Astrocyte (in vitro differentiated cells and primary cell): Measurements from ENCODE around the gene ARPC4.

Experiments
- EZH2 ChIP-seq: IDR thresholded peaks from 2 replicates; pipeline ENCODE4 v1.6.1; 2012; ENCODE audit warnings: mild to moderate bottlenecking, low read length, inconsistent platforms; ENCODE audit not compliant: insufficient read depth
- TF ChIP-seq, protein P1 (sequence below): IDR thresholded peaks from 2 replicates; pipeline ENCODE4 v1.5.1; 2011; ENCODE audit warnings: low read depth, mild to moderate bottlenecking, inconsistent platforms, low read length, moderate library complexity; ENCODE audit not compliant: insufficient read depth

DNA sequence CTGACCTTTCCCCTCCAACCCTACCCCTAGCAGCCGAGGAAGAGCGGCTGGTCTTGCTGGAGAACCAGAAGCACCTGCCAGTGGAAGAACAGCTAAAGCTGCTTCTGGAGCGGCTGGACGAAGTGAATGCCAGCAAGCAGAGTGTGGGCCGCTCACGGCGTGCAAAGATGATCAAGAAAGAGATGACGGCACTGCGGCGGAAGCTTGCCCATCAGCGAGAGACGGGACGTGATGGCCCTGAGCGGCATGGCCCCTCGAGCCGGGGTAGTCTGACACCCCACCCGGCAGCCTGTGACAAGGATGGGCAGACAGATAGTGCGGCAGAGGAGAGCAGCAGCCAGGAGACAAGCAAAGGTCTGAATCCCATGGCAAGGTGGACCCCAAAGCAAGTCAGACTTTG, 49.3 kb upstream of the ARPC4 start:
- TF ChIP-seq, protein P1, sequence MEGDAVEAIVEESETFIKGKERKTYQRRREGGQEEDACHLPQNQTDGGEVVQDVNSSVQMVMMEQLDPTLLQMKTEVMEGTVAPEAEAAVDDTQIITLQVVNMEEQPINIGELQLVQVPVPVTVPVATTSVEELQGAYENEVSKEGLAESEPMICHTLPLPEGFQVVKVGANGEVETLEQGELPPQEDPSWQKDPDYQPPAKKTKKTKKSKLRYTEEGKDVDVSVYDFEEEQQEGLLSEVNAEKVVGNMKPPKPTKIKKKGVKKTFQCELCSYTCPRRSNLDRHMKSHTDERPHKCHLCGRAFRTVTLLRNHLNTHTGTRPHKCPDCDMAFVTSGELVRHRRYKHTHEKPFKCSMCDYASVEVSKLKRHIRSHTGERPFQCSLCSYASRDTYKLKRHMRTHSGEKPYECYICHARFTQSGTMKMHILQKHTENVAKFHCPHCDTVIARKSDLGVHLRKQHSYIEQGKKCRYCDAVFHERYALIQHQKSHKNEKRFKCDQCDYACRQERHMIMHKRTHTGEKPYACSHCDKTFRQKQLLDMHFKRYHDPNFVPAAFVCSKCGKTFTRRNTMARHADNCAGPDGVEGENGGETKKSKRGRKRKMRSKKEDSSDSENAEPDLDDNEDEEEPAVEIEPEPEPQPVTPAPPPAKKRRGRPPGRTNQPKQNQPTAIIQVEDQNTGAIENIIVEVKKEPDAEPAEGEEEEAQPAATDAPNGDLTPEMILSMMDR, result no peak
- TF ChIP-seq EZH2, result no peak
